T-helper 1 cell treated with Interleukin-12 subunit alpha and Interleukin-12 subunit beta and Interleukin-4 antibody, amounts not matched to agents 30 μg/mL and 1 μg/mL, for 36 hours (primary cell): Measurements from ENCODE around the gene GREB1L.

Experiments used
- H3K27ac Mint-ChIP-seq: one replicate; pipeline ENCODE4 v1.8.0; 2021; ENCODE audit warnings: mild to moderate bottlenecking, mixed read lengths
- H3K27me3 Mint-ChIP-seq: one replicate; pipeline ENCODE4 v1.8.0; 2021; ENCODE audit warnings: low read depth, mixed read lengths
- H3K36me3 Mint-ChIP-seq: one replicate; pipeline ENCODE4 v1.8.0; 2021; ENCODE audit warnings: low read depth, mixed read lengths
- H3K4me1 Mint-ChIP-seq: one replicate; pipeline ENCODE4 v1.8.0; 2021; ENCODE audit warnings: low read depth, mixed read lengths
- H3K4me3 Mint-ChIP-seq: one replicate; pipeline ENCODE4 v1.8.0; 2021; ENCODE audit warnings: mild to moderate bottlenecking, moderate library complexity, mixed read lengths
- H3K9me3 Mint-ChIP-seq: one replicate; pipeline ENCODE4 v1.8.0; 2021; ENCODE audit warnings: mixed read lengths

The GREB1L gene

DNA sequence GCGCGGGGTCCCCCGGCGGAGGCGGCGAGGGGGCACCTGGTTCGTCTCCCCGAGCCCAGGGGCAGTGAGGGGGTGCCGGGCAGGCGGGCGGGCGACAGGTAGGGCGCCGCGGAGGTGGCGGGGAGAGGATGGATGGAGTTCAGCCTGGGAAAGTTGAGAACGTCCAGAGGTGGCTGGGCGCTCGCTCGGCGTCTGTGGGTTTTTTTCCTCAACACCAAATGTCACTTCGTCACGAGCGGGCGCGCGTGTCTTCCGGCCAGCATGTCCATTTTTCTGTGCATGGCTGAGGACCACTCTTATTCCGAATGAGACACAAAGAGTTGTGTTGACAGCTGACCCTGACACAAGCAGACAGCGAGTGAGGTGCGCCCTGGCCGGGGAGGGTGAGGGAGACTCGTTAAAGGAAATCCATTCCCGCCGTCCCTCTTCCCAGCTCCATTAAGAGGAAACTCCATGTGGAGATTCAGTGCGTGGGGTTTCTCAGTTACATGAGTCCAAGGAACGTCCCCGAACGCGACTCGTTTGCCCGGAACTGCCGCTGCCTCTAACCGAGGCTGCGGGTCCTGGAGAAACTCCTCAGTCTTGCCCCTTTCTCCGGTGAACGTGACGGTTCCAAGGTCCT lies 859 bp downstream of the GREB1L start:
- H3K27me3 Mint-ChIP-seq = peaks cover 63% of the 10 kb centered on the region
- no peaks in the 10 kb centered on the region for H3K9me3 Mint-ChIP-seq
- H3K36me3 Mint-ChIP-seq = peaks cover 3% of the 10 kb centered on the region
- H3K27ac Mint-ChIP-seq = no peak overlapping the region
- peak overlapping the region; percentile 40 for H3K4me3 Mint-ChIP-seq
- peaks cover 3% of the 10 kb centered on the region for H3K4me1 Mint-ChIP-seq

DNA sequence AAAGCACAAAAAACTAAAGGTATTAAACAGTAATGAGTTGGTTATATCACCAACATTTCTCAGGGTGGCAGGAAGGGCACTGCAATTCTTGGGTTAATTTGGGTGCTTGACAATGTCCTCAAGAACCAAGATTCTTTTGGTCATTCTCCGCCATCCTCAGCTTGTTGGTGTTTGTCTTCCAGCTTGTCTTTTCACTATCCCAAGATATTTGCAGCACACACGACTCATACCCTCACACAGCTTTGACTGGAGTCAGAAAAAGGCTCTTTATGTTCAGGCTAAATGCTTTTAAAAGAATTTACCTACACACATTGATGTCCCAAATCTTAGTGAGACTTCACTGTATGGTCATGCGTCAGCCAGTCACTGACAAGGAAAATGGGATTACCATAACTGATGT lies 12.5 kb downstream of the GREB1L start:
- no peak overlapping the region for H3K27ac Mint-ChIP-seq

DNA sequence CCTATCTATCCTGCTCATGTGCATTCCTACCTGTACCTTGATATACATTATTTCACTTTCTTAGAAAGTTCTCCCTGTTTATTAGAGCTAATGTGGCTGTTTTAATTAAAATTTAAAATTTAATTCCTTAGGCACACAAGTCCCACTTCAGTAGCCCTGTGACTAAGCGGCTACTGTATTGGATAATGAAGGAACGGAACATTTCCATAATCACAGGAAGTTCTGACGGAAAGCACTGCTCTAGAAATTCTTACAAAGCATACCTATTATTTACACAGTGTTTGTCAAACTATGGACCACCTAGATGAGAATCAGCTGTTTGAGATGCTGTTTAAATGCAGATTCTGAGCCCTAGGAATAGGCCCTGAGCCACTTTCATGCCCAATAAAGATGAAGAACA lies 13.2 kb downstream of the GREB1L start:
- H3K27me3 Mint-ChIP-seq = no peaks in the 10 kb centered on the region
- no peaks in the 10 kb centered on the region for H3K4me1 Mint-ChIP-seq
- H3K9me3 Mint-ChIP-seq = no peaks in the 10 kb centered on the region
- H3K36me3 Mint-ChIP-seq = no peaks in the 10 kb centered on the region
- H3K4me3 Mint-ChIP-seq = no peak overlapping the region
- H3K27ac Mint-ChIP-seq = no peak overlapping the region

More for the DNA sequence above, 12.5 kb downstream of the GREB1L start:
- no peak overlapping the region for H3K4me3 Mint-ChIP-seq
- no peaks in the 10 kb centered on the region for H3K36me3 Mint-ChIP-seq
- no peaks in the 10 kb centered on the region for H3K9me3 Mint-ChIP-seq
- H3K27me3 Mint-ChIP-seq = peaks cover 5% of the 10 kb centered on the region
- no peaks in the 10 kb centered on the region for H3K4me1 Mint-ChIP-seq

DNA sequence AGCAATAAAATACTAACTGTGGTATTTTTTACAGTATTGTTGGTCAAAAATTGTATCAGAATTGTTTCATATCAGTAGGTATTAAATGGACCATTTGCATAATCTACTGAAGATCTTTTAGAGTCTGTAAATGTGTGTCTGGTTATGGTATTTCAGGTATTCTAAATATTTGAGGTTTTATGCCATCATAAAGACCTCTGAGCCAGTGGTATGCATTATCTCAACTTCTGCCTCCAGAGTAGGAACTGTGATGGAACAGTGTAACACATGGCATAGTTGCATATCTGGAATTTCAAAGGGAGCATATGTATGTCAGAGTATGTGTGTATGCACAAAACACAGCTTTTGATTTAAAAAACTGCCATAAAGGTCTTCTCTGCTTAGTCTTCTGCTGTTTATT lies 15.4 kb downstream of the GREB1L start:
- H3K36me3 Mint-ChIP-seq = no peaks in the 10 kb centered on the region
- no peak overlapping the region for H3K4me3 Mint-ChIP-seq
- H3K27me3 Mint-ChIP-seq = no peaks in the 10 kb centered on the region
- H3K9me3 Mint-ChIP-seq = no peaks in the 10 kb centered on the region
- no peaks in the 10 kb centered on the region for H3K4me1 Mint-ChIP-seq
- H3K27ac Mint-ChIP-seq = no peak overlapping the region

DNA sequence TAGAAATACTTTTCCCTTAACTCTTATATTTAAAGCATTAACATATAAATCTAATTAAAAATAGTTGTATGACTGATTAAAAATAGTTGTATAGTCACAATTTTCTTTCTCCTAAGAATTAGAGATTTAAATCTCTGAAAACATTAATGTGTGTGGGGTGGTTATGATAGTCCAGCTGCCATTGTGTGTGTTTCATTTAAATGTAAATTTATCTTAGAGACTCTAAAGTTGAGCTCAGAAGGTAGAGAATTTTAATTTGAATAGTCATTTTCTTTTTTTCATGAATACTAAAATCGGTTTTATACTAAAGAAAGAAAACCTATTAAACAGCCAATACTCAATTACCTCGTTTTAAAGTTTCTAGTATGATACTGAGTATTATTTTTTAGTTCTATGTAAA lies 18.6 kb downstream of the GREB1L start:
- no peaks in the 10 kb centered on the region for H3K27me3 Mint-ChIP-seq
- no peak overlapping the region for H3K4me3 Mint-ChIP-seq
- H3K9me3 Mint-ChIP-seq = no peaks in the 10 kb centered on the region
- no peak overlapping the region for H3K27ac Mint-ChIP-seq
- no peaks in the 10 kb centered on the region for H3K36me3 Mint-ChIP-seq
- no peaks in the 10 kb centered on the region for H3K4me1 Mint-ChIP-seq

DNA sequence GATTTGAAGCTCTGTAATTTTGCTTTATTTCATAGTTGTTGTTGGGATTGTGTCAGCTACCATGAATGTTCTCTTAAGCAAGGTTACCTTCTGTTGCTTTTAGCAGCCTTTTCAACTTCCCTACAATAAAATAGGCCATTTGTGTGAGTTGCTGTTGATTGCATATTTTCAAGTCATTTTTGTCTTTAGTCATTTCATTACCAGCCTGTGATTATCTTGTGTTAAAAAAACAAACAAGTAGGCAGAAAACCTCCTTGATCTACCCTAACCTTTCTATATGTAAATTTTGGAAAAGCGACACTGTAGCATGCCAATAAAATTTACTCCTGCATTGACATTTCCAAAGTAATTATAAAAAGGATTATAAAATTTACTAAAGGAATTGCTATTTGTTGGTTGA lies 19.3 kb downstream of the GREB1L start:
- H3K27ac Mint-ChIP-seq = no peak overlapping the region
- no peak overlapping the region for H3K4me3 Mint-ChIP-seq
- no peaks in the 10 kb centered on the region for H3K36me3 Mint-ChIP-seq
- no peaks in the 10 kb centered on the region for H3K9me3 Mint-ChIP-seq
- no peaks in the 10 kb centered on the region for H3K27me3 Mint-ChIP-seq
- no peaks in the 10 kb centered on the region for H3K4me1 Mint-ChIP-seq

DNA sequence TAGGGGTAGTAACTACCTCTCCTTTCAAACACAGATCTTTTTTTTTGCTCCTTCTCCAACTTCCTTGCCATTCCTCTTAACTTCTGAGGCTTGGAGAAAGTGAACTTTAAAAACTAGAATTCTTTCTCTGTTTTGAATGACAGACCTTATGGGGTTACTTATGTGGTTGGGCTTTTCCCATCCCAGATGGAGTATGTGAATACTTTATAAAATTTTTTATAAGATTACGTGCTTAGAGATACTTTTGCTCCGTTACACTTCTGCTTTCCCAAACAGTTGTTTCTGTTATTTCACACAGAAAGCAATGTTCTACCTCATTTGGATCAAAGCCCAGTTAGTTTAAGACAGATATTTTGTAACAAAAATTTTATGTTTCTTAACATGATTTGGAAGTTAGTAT lies 20.2 kb downstream of the GREB1L start:
- Mint-ChIP-seq H3K4me1 (no peaks in the 10 kb centered on the region), H3K4me3 (no peak overlapping the region), H3K36me3 (no peaks in the 10 kb centered on the region), H3K9me3 (no peaks in the 10 kb centered on the region), H3K27ac (no peak overlapping the region), H3K27me3 (no peaks in the 10 kb centered on the region)

DNA sequence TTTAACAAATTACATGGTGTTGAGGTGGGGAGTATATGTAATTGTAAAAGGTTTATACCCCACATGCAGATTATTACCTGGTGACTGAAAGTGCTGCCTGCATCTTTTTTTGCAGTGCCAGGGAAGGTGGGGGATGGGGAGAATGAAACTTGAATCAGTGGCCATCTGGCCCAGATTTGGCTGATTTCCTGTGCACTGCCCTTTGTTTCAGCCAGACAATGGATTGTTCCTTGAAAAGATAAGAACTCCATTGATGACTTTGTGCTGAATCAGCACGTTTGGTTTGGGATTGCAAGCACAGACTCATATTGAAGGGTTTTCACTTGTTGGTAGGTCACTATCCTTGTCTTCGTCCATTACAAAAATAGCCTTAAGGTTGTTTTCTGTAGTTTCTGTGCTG lies 20.9 kb downstream of the GREB1L start:
- Mint-ChIP-seq H3K9me3 (no peaks in the 10 kb centered on the region), H3K27ac (no peak overlapping the region), H3K4me1 (no peaks in the 10 kb centered on the region), H3K27me3 (no peaks in the 10 kb centered on the region), H3K4me3 (no peak overlapping the region), H3K36me3 (no peaks in the 10 kb centered on the region)

DNA sequence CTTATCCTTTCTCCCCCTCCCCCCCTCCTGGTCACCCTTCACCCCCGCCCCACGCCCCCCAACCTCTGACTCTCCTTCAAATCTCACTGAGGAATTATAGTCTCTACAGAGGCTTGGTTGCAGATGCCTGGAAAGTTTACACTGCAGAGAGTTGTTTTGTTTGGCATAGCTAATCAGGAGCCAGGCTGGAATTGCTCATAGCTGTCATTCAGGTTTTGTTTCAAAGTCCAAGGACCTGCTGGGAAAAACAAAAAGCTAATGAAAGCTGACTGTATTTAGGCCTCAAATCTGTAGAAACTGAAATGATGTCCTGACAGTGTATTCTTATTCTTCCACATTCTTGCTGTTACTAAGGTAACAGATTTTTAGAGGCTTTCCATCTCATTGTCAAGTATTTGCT lies 22.6 kb downstream of the GREB1L start:
- Mint-ChIP-seq H3K27me3 (no peaks in the 10 kb centered on the region), H3K9me3 (no peaks in the 10 kb centered on the region), H3K36me3 (no peaks in the 10 kb centered on the region), H3K27ac (no peak overlapping the region), H3K4me3 (no peak overlapping the region), H3K4me1 (no peaks in the 10 kb centered on the region)

DNA sequence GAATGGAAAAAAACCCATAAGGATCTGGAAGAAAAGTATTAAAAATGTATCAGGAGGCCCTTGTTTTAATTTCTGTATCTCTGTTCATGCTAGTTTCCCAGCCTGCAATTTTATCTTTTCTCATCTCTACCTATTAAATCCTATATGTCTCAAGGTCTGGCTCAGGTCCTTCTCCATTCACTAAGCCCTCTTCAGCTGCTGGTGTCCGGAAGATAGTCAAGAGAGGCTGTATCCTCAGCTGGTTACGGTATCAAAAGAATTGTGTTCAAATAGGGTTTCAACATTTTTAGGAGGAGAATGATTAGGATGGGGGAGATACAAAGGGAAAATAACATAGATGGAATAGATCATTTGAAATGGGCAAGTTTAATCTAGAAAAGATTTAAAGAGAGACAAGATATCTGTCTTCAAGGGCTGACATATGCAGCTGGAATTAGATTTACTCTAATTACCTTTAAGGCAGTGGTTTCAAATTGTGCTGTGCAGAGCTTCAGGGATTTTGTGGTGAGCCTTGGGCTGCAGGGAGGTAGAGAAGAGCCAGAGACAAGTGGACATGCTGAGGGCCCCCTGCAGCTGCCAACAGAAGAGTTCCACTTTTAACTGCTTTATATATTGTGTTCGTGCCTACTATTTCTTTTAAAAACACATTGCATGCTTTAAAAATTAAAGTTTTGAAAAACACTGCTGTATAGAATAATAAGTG lies 24.1 kb downstream of the GREB1L start:
- no peak overlapping the region for H3K27ac Mint-ChIP-seq
- H3K4me1 Mint-ChIP-seq = no peaks in the 10 kb centered on the region
- no peaks in the 10 kb centered on the region for H3K36me3 Mint-ChIP-seq
- H3K9me3 Mint-ChIP-seq = no peaks in the 10 kb centered on the region
- H3K4me3 Mint-ChIP-seq = no peak overlapping the region
- no peaks in the 10 kb centered on the region for H3K27me3 Mint-ChIP-seq

DNA sequence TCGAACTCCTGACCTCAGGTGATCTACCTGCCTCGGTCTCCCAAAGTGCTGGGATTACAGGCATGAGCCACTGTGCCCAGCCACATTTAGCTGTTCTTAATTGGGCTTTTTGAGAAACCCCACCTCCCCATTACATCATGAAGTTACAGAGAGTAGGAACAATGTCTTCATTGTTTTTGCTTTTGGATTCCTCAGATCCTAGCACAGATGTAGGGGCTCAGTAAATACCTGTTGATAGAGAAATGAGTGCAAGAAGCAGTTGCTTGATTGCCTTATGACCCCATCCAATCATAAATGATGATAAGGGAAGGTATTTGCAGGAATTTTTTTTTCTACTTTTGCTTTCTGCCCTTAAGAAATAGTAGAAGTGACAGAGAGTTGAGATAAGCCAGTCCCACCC lies 25.4 kb downstream of the GREB1L start:
- Mint-ChIP-seq H3K27me3 (no peaks in the 10 kb centered on the region), H3K4me1 (no peaks in the 10 kb centered on the region), H3K9me3 (no peaks in the 10 kb centered on the region), H3K36me3 (no peaks in the 10 kb centered on the region), H3K27ac (no peak overlapping the region), H3K4me3 (no peak overlapping the region)

DNA sequence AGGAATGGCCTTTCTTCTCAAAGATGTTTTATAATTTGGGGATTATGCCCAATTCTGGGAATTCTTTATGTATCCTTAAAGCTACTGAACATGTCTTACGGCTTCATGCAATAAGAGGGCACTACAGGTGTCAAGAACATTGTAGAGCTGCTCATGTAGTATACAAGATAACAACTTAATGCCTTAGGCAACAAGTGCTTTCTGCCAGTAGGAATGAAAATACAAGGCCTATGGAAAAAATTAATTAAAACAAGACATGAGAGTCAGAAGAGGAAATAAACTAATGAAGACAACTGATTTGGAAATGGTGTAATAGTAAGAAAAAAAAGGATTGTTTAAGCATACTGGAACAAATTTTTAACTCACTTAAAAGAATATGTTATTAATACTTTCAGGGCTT lies 27.3 kb downstream of the GREB1L start:
- Mint-ChIP-seq H3K36me3 (no peaks in the 10 kb centered on the region), H3K27ac (no peak overlapping the region), H3K27me3 (no peaks in the 10 kb centered on the region), H3K4me1 (no peaks in the 10 kb centered on the region), H3K9me3 (no peaks in the 10 kb centered on the region), H3K4me3 (no peak overlapping the region)

DNA sequence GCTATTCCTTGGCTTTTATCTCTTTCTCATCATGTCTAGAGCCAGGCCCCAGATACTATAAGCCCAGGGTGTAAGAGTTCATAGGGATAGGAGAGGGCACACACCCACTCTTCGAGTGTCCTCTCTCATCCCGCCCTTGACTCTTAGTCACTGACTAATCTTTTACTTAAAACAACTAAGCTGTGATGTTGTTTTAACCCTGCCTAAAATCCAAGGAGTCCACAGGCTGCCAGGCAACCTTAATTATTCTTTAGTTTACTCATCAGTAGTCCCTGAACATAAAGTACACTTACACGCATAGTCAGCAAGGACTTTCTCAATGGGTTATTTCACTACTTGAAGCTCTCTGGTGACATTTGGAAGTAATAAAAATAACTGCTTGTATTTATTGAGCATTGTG lies 28.4 kb downstream of the GREB1L start:
- Mint-ChIP-seq H3K9me3 (no peaks in the 10 kb centered on the region), H3K4me1 (no peaks in the 10 kb centered on the region)

DNA sequence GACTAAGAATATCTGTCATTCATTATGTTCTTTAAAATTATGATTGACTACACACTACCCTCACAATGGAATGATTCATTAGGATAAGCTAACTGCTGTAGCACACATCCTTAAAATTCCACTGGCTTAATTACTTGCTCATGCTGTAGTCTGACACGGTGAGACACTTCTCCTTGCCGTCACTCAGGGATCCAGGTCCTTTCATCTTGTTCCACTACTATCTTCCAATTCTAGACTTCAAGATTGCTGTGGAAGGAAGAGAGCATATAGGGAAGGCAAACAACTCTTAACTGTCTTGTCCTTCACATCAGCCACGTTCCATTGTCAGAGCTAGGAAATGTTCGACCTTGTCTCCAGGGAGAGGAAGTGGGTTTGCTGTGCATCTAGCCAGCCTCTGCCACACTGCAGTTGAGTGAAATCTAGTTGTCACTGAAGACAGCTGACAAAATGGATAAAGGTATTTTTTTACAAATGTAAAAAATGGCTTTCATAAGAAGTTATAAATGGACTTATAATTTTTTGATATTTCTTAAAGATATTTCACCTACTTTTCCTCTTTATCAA lies 30.1 kb downstream of the GREB1L start:
- Mint-ChIP-seq H3K9me3 (no peaks in the 10 kb centered on the region), H3K27ac (no peak overlapping the region), H3K36me3 (no peaks in the 10 kb centered on the region), H3K4me3 (no peak overlapping the region), H3K27me3 (no peaks in the 10 kb centered on the region), H3K4me1 (no peaks in the 10 kb centered on the region)

More for the DNA sequence above, 28.4 kb downstream of the GREB1L start:
- no peaks in the 10 kb centered on the region for H3K36me3 Mint-ChIP-seq
- no peaks in the 10 kb centered on the region for H3K27me3 Mint-ChIP-seq
- no peak overlapping the region for H3K4me3 Mint-ChIP-seq
- H3K27ac Mint-ChIP-seq = no peak overlapping the region

DNA sequence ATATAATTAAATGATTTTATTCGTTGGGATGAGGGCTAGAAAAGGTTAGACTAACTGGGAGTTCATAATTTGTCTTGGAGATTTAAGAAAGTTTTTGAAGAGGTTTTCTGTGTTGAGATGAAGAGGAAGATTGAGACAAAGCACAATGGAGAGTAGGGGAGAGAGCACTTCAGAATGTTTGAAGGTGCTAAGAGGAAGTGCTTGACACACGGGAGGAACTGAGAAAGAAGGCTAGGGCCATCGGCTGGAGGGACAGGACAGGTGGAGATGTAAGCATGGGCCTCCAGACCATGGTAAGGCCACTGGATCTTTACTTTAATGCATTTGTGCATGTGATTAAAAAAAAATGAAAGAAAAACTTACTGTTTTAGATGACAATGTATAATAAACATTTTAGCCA lies 31.5 kb downstream of the GREB1L start:
- H3K4me1 Mint-ChIP-seq = no peaks in the 10 kb centered on the region
- no peaks in the 10 kb centered on the region for H3K27me3 Mint-ChIP-seq
- H3K27ac Mint-ChIP-seq = no peak overlapping the region
- no peak overlapping the region for H3K4me3 Mint-ChIP-seq
- no peaks in the 10 kb centered on the region for H3K36me3 Mint-ChIP-seq
- no peaks in the 10 kb centered on the region for H3K9me3 Mint-ChIP-seq
